HG03439 (cell line): ENCODE results near the gene SDC4.

Source experiments
- ATAC-seq: cut with Tn5 transposase; IDR thresholded peaks from one replicate; pipeline ENCODE4 v1.9.1; 2021; ENCODE audit warnings: mild to moderate bottlenecking, moderate library complexity; ENCODE audit not compliant: unreplicated experiment

The SDC4 gene

DNA sequence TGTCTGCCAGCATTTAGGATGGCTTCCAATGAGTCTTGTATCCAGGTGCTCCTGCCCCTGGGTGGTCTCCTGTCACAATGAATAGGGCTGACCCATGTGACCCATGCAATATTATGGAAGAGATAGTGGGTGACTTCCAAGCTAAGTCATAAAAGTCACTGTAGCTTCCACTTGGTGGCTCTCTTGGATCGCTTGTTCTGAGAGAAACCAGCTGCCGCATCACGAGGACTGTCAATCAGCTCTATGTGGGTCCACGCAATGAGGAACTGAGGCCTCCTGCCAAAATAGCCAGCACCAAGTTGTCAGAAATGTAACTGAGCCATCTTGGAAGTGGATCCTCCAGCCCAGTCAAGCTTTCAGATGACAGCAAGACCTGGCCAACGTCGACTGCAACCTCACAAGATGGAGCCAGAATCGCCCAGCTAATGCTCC is 25.3 kb downstream of the SDC4 start:
- no peak for ATAC-seq

DNA sequence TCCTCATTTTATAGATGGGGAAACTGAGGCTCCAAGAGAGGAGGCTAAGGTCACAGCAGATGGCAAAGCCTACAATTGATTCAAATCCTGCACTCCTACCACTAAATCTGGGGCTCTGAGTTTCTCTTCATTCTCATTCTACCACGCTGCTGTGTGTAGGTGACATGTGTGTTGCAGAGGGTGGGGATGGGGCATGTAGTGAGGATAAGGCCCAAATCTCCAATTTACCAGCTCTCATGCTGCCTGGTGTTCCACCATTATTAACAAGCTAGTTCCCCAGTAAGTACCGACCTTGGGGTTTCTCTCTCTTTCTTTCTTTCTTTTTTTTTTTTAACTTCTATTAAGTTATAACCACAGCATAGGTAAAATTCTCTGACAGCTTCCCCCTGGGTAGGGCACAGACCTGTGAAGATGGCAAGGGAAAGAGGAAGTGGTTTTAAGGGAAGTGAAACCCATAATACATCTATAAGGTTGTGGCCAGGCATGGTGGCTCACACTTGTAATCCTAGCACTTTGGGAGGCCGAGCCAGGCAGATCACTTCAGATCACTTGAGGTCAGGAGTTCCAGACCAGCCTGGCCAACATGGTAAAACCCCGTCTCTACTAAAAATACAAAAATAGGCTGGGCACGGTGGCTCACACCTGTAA is 27.2 kb downstream of the SDC4 start:
- no peak for ATAC-seq

DNA sequence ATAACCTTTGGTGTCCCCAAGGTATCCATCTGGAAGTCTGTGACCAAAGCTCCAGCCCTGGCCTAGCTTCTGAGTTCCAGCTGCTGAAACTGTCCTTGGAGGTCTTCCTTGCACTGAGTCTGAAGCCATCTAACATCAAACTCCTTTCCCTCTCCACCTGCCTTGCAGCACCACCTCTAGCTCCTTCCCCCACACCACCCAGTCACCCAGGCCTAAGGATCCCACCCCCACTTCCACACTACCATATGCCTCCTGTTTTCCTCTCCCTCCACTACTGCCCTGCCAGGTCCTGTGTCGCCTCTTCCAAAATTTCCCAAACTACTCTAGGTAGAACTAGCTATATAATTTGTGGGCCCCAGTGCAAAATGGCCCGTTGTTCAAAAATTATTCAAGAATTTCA is 29.3 kb downstream of the SDC4 start:
- ATAC-seq = no peak

DNA sequence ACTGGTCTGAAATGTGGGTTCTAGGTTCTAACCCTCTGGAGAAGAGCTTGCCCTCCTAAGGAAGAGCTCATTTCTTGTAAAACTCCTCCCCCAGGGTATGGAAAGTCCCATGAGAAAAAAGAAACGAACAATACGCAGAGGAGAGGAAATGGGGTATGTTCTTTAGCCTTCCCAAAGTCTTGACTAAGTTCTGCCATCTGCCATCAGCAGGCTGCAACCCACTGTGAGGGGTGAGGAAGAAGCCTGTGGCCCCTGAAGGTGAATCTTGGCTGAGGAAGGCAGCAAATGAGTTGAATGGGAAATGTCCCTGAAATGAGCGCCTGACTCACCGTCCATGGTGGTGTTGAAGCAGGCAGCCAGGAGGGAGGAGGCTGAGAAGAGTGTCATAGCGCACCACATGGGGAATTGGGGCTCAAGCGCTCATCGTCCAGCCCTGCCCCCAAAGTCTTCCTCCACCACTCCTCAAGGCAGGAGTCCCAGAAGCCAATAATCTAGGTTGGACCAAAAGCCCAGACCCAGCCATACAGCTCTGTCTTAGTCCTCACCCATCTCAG is 29.8 kb downstream of the SDC4 start:
- ATAC-seq = no peak

DNA sequence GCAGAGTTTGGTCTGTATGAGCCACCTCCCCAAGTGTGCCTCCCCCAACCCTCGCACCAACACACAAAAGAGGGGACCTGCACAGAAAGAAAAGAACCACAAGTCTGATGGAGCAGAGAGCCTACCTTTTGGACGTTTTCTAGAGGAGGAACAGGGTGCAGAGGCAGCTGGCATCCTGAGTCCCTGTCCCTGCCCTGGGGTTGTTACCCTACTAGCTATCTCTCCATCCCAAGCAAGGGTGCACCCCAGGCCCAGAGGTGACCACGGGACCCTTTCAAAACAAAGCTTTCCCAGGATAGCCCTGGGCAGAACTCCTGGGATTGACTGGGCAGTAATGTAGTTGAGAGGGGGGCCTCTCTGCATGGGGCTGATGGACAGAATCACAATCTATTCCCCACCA is 30.4 kb downstream of the SDC4 start:
- ATAC-seq = no peak

DNA sequence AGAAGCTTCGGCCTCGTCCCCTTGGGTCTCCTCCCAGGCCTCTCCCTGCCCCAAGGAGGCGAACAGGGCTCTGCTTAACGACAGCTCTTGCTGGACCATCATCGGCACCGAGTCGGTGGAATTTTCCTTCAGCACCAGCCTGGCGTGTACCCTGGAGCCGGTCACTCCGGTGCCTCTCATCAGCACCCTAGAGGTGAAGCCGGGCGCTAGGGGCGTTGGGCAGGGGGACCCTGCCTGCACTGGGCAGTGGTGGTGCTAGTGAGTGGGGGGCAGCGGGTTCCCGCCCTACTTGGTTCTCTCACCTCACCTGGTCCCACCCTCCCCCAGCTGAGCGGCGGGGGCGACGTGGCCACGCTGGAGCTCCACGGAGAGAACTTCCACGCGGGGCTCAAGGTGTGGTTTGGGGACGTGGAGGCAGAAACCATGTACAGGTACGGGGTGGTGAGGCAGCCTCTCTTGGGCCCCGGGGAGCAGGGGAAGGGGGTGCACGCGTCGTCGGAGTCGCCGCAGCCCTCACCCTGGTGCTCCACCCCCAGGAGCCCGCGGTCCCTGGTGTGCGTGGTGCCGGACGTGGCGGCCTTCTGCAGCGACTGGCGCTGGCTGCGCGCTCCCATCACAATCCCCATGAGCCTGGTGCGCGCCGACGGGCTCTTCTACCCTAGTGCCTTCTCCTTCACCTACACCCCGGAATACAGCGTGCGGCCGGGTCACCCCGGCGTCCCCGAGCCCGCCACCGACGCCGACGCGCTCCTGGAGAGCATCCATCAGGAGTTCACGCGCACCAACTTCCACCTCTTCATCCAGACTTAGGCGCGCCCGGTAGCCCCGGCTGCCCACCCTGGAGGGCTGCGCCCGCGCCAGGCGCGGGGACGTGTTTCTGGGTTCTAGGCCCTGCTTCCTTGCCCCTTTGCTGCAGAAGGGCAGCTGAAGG is 31.8 kb downstream of the SDC4 start:
- ATAC-seq = no peak

DNA sequence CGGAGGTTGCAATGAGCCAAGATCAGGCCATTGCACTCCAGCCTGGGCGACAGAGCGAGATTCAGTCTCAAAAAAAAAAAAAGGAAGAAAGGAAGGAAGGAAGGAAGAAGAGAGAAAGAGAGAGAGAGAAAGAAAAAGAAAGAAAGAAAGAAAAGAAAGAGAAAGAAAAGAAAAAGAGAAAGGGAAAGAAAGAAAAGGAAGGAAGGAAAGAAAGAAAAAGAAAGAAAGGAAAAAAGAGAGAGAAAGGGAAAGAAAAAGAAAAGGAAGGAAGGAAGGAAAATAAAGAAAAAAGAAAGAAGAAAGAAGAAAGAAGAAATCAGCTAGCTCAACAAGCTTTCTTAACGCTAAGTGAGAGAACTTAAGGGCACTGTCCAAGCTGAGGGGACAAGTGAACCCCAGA is 32.6 kb downstream of the SDC4 start:
- no peak for ATAC-seq

DNA sequence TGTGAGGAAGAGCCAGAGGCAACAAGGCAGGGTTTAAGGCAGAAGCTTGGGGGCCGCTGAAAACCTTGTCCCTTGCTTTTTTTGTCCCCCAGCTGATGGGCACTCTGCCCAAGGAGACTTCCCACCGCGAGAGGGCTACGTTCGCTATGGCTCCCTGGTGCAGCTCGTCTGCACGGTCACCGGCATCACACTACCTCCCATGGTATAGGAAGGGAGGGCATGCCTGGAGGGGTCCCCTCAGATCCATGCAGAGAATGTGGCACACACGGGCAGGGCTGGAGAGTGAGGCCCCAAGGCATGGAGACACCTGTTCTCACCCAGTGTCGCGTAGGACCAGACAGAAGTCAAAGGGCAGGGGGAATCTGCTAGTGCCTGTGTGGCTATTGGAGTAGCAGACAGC is 34.3 kb downstream of the SDC4 start:
- ATAC-seq = no peak

DNA sequence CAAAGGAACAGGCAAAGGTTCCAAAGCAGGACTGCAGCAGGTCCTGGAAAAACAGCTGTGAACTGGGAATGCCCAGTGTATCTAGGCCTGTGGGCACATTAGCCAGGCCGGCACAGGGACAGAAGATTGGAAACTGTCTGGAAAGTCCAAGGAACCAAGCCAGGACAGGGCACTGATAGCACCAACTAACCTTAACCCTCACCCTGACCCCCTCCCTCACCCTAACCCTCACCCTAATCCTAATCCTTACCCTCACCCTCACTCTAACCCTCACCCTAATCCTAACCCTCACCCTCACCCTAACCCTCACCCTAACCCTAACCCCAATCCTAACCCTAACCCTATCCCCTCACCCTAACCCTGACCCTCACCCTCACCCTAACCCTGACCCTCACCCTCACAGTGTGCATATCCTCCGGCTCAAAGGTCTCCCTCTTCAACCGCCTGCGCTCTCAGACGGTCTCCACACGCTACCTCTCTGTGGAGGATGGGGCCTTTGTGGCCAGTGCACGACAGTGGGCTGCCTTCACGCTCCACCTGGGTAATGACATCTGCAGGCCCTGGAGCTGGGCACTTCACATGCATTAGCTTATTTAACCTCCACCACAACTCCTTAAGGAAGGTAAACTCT is 35.0 kb downstream of the SDC4 start:
- no peak for ATAC-seq

DNA sequence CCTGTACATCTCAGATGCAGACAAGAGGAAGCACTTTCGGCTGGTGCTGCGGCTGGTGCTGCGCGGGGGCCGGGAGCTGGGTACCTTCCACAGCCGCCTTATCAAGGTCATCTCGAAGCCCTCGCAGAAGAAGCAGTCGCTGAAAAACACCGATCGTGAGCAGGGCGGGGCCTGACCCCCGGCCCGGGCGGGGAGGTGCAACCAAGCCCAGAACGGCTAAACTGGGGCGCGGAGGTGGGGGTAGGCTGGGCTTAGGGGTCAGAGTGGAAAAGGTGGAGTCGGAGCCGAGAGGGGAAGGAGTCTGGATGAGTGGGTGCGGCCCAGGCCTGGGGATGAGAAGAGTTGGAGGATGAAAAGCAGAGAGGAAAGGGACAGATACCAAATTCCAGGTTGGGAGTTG is 36.0 kb downstream of the SDC4 start:
- no peak for ATAC-seq

DNA sequence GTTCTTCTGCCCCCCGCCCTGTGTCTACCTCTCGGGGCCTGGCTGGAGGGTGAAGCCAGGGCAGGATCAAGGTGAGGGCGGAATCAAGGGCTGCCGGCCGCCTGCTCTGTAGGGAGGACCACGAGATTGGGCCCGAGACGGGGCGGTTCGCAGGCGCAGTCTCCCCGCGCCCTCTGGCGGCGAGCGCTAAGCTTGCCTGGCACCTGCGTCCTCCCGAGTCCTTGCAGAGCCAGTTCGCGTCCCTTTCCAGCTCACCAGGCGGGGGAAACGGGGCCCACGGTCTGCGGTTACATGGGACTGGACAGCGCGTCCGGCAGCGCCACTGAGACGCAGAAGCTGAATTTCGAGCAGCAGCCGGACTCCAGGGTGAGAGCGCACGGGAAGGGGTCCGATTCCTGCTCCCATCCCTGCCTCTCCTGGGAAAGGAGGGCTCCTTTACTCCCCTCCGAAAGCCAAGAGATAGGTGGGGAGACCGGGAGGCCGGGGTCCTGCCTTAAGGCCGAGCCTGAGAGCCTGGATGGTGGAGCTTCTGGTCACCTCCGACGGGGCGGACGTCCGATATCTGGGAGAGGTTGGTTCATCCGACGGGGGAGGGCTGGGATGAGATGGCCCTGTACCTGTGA is 36.5 kb downstream of the SDC4 start:
- no peak for ATAC-seq

DNA sequence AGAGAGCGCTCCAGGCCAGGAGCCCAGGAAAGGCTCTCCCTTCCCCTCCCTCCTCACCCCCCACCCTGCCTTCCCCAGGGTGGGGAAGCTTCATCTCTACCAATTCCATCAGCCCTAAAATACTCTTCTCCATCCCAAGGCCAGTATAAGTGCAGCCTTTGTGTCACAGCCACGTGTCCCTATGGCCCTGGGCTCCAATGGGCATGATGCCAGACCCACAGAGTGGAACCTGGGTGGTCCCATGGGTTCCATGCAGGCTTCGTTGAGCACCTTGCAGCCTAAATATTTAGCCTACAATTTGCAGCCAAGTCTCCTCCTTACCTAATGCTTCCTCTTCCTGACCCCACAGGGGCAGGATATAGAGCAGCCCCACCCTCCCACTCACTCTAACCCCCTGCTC is 39.1 kb downstream of the SDC4 start:
- ATAC-seq = no peak

DNA sequence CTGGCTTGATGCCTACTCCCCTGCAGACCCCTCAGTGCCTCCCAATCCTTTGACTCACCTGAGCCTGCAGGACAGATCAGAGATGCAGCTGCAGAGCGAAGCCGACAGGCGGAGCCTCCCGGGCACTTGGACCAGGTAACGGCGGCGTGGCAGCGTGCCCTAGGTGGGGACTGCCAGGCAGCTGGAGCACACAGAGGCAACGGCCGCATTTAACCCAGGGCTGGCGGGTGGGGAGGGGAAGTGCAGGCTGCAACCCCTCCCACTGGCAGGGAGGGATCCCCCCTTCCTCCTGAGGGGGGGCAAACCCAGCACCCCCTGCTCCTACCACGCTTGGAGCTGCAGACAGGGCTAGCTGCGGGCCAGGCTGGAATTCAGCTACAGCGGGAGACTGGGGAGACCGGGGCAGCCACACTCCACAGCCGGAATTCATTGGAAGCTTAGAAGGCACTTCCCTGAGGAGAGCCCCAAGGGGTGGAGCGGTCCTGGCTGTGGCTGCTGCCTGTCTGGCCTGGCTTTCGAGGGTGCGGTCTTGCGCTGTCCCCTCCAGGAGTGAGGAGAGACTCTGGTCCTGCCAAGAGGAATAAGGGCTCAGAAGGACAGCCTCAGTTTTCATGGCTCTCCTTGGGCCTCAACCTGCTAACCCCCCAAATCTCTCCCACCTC is 40.0 kb downstream of the SDC4 start, which contains the start of gene MATN4:
MATN4 (minus strand) TSS at position 183 of the 662 bp plus-strand sequence. CDS start 2,717 bp downstream, outside the sequence.
- no peak for ATAC-seq

DNA sequence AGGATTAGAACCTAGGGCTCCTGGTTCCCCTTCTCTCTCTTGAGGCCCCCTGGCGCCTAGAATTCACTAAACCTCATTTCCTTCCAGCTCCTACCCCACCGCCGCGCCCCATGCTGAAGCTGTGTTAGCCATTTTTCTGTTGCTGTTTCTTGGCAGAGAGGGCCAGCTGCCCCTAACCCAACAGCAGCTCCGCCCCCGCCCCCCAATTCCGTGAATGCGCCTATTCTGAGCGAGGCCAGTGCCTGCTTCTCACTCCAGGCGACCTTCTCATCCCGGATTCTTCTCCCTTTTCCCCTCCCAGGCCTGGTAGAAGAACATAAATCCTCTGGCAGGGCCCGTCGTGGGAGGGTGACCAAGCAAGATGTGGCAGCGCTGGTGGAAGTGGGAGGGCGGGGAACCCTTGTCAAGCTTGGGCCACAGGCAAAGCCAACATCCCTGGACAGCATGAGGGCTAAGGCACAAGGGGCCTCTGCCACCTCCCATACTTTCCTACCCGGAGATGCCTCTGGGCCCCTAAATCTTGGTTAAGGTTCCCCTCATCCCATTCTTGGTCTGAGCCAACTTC is 41.1 kb downstream of the SDC4 start:
- no peak for ATAC-seq

DNA sequence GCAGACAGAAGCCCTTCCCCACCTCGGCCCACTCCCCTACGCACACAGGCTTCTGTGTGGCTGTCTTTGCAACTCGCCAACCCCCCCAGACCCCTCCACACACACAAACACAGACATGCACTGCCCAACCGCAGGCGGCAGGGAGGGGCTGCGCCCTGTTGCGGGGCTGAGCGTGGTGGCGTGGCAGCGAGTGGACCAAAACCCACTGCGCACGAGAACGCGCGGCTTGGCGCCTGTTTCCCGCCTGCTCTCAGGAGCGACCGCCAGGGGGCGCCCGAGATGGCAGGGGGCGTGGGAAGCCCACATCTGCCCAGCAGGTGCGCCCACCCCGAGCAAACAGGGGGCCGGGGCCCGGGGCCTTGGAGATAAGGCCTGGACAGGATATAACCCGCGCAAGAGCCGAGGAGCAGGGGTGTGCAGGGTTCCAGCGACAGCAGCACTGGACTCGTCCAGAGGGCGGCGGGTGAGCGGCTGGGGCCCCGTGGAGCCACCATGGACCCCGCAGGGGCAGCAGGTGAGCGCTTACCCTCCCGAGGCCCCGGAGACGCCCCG is 41.7 kb downstream of the SDC4 start, which contains the start of gene RBPJL:
RBPJL (plus strand) TSS at position 410 of the 552 bp plus-strand sequence; CDS start at position 493, 83 bp downstream.
- no peak for ATAC-seq

DNA sequence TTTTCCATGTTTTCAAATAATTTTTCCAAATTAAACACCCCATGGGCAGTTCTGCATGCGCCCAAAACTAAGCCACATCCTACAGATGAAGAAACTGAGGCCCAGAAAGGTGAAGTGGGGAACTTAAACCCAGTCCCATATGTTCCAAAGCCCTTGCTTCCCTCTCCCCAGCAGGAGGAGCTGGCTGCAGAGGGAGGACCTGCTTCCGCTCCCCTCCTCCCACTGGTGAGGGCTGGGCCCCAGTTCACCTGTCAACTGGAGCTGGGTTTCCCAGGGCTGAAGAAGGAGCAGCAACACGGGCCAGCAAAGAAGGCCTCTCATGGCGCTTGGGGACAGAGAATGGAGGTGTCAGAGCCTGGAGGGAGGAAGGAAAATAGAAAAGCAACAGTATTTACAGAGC is 43.0 kb downstream of the SDC4 start:
- no peak for ATAC-seq

DNA sequence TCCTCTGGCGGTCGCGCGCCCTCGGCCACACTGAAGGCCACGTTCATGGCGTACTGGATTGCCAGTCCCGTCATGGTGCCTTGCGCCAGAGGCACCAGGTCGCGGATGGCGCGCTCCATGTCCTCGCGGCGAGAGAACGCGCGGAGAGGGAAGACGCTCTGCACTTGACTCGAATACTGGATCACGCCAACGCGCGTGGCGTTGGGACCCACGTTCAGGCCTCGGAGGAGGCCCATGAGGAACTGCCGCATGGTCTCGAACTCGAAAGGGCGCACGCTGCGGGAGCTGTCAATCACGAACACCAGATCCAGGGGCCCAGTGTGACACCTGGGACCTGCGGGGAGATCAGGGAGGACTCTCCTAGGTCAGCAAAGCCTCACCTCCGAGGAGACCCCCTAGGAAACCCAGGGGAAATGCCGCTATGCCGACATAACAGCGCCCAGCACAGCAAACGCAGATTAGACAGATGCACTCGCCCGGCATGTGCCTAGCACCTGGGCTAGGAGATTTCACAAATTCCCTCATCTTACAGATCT is 43.7 kb downstream of the SDC4 start:
- no peak for ATAC-seq

DNA sequence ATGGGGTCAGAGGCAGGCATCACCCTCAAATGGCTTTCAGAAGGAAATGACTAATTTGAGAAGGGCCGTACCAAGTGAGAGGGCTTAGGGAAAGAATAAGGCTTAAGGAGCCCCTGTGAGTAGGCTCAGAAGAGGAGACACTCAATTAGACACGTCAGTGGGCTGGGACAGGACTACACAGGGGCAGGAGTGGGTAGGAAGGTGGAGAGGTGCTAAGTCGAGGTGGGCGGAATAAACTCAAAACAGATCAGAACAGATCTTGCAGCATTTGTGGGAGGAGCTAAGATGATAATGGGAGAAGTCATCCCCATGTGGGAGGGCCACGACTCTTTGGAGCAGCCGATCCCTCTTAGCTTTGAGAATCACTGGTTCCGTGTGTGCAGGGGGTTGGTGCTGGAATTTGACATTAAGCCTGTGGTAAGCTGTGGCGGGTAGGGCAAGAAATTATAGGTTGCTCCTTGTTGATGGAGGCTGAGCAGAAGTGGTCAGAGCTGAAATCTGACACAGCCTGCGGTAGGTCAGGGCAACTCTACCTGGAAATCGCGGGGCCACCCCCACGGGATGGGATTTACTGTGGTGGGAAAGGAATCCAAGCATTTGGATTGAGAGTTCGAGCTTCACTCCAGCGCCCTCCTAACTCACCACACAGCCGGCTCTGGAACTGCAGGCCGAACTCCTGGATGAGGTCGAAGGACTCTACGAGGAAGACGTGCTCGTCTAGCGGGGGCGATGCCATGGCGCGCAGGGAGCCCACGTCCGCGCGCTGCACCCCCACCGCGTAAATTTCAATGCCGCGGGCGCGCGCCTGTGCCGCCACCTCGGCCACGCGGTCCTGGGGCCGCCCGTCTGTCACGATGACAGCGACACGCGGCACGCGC is 44.4 kb downstream of the SDC4 start:
- ATAC-seq = no peak
